Measurements from ENCODE around the gene BRWD1.

DNA sequence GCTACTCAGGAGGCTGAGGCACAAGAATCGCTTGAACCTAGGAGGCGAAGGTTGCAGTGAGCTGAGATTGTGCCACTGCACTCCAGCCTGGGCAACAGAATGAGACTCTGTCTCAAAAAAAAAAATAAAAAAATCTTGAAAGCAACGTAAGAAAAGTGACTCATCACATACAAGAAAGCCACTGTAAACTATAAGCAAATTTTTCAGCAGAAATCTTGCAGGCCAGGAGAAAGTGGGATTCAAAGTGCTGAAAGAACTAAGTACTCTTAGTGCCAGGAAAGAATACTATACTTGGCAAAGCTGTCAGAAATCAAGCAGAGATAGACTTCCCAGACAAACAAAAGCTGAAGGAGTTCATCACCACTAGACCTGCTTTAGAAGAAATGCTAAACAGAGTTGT lies 39.9 kb upstream of the BRWD1 start:
- no peak for TF ChIP-seq POLR2A (IDR thresholded peaks at IDR 0.05)
- TF ChIP-seq, protein P1, sequence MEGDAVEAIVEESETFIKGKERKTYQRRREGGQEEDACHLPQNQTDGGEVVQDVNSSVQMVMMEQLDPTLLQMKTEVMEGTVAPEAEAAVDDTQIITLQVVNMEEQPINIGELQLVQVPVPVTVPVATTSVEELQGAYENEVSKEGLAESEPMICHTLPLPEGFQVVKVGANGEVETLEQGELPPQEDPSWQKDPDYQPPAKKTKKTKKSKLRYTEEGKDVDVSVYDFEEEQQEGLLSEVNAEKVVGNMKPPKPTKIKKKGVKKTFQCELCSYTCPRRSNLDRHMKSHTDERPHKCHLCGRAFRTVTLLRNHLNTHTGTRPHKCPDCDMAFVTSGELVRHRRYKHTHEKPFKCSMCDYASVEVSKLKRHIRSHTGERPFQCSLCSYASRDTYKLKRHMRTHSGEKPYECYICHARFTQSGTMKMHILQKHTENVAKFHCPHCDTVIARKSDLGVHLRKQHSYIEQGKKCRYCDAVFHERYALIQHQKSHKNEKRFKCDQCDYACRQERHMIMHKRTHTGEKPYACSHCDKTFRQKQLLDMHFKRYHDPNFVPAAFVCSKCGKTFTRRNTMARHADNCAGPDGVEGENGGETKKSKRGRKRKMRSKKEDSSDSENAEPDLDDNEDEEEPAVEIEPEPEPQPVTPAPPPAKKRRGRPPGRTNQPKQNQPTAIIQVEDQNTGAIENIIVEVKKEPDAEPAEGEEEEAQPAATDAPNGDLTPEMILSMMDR (IDR thresholded peaks at IDR 0.05) = no peak
